Measurements from ENCODE around the gene CAPN5.

The CAPN5 gene

DNA sequence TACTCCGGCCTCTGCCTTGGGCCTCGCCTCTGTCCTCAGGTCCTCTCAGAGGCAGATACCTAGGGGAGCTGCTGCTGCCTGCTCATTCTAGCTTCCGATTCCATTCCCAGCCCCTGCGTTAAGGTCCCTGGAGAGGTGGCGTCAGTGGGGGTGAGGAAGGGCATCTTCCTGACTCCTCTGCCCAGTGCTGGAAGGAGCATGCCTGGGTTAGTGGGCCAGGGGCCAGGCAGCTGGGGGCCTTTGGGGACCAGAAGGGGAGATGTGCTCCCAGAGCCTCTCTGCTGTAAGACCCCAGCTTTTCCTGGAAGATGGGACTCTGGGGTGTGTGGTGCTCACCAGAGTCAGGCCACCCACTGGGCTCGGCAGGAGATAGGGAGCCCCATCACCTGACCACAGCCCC lies 57.7 kb downstream of the CAPN5 start:
- TF ChIP-seq, protein P1, sequence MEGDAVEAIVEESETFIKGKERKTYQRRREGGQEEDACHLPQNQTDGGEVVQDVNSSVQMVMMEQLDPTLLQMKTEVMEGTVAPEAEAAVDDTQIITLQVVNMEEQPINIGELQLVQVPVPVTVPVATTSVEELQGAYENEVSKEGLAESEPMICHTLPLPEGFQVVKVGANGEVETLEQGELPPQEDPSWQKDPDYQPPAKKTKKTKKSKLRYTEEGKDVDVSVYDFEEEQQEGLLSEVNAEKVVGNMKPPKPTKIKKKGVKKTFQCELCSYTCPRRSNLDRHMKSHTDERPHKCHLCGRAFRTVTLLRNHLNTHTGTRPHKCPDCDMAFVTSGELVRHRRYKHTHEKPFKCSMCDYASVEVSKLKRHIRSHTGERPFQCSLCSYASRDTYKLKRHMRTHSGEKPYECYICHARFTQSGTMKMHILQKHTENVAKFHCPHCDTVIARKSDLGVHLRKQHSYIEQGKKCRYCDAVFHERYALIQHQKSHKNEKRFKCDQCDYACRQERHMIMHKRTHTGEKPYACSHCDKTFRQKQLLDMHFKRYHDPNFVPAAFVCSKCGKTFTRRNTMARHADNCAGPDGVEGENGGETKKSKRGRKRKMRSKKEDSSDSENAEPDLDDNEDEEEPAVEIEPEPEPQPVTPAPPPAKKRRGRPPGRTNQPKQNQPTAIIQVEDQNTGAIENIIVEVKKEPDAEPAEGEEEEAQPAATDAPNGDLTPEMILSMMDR (IDR thresholded peaks at IDR 0.05; ENCODE audit: extremely low read depth, insufficient read depth, missing control alignments), result no peak
- DNase-seq (ENCODE audit: low spot score), result no peak
- in situ Hi-C loops (cut with MboI; ENCODE audit: low pct_unique_long_range_greater_than_20kb, low sequenced_read_pairs, unreplicated experiment), result no loop called here

DNA sequence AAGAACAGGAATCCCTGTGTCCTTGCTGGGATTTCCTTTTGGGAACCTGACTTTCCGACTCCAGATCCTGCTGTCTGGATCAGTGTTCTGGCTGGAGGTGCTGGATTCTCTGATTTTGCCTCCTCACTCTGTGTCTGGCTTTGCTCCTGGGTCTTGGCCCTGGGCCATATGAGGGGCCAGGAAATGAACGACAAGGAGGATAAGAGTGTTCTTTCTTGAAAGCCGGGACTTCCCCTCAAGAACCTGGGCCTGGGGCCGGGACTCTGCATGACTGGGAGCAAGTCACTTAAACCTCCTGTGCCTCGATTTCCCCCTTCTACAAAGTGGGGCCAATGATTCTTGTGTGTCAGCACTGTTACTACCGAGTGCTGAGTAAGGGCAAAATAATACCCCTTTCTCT lies 58.4 kb downstream of the CAPN5 start:
- TF ChIP-seq, protein P1 (IDR thresholded peaks at IDR 0.05; ENCODE audit: extremely low read depth, insufficient read depth, missing control alignments), result no peak
- in situ Hi-C loops (cut with MboI; ENCODE audit: low pct_unique_long_range_greater_than_20kb, low sequenced_read_pairs, unreplicated experiment), result no loop called here
- DNase-seq (ENCODE audit: low spot score), result no peak

DNA sequence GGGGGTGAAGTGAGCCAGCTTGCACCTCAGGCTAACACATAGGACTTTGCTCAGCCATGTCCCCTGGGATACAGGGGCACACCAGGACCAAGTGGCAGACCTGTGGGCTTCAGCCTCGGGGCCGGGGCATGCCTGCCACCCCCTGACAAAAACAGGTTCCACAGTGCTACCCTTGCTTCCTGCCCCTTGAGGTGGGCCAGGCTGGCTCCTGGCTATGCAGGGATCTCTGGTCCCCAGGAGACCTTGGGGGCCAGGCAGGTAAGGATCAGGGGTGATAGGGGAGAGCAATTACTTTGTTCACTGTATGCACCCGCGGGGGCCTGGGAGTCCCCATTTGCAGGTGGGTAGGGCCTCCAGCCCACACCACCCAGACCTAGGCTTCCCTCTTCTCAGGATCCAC lies 58.9 kb downstream of the CAPN5 start:
- DNase-seq (ENCODE audit: low spot score), result no peak
- TF ChIP-seq, protein P1 (IDR thresholded peaks at IDR 0.05; ENCODE audit: extremely low read depth, insufficient read depth, missing control alignments), result no peak
- in situ Hi-C loops (cut with MboI; ENCODE audit: low pct_unique_long_range_greater_than_20kb, low sequenced_read_pairs, unreplicated experiment), result no loop called here

- no peak for DNase-seq (ENCODE audit: low spot score)
- TF ChIP-seq, protein P1 (IDR thresholded peaks at IDR 0.05; ENCODE audit: extremely low read depth, insufficient read depth, missing control alignments), result no peak
- in situ Hi-C loops (cut with MboI; ENCODE audit: low pct_unique_long_range_greater_than_20kb, low sequenced_read_pairs, unreplicated experiment), result no loop called here
Observed at GRCh38 chr11:77126156-77126775, 59.5 kb downstream of the CAPN5 start.

- no peak for DNase-seq (ENCODE audit: low spot score)
- TF ChIP-seq, protein P1 (IDR thresholded peaks at IDR 0.05; ENCODE audit: extremely low read depth, insufficient read depth, missing control alignments), result peak; percentile 4
- in situ Hi-C loops (cut with MboI; ENCODE audit: low pct_unique_long_range_greater_than_20kb, low sequenced_read_pairs, unreplicated experiment), result no loop called here
Observed at GRCh38 chr11:77126861-77127234, 60.1 kb downstream of the CAPN5 start.

- TF ChIP-seq, protein P1 (IDR thresholded peaks at IDR 0.05; ENCODE audit: extremely low read depth, insufficient read depth, missing control alignments), result peak; percentile 97
- peak; percentile 82 for DNase-seq (ENCODE audit: low spot score)
- in situ Hi-C loops (cut with MboI; ENCODE audit: low pct_unique_long_range_greater_than_20kb, low sequenced_read_pairs, unreplicated experiment), result no loop called here
Observed at GRCh38 chr11:77127235-77127911, 60.6 kb downstream of the CAPN5 start.
